ENCODE data around the gene TMPRSS12. TPM values are rescaled to one million over a fixed set of nuclear protein-coding genes. Genes with fewer than 3 reads are reported as not detected.
"Not testable (repeated sequence)": the region's sequence is repeated elsewhere in the genome, so short reads cannot be mapped to it uniquely, and the experiment has no call there.

The TMPRSS12 gene
- total RNA-seq, 4 donors from 2014 or later, result 0.34 TPM; not detected in 3

DNA sequence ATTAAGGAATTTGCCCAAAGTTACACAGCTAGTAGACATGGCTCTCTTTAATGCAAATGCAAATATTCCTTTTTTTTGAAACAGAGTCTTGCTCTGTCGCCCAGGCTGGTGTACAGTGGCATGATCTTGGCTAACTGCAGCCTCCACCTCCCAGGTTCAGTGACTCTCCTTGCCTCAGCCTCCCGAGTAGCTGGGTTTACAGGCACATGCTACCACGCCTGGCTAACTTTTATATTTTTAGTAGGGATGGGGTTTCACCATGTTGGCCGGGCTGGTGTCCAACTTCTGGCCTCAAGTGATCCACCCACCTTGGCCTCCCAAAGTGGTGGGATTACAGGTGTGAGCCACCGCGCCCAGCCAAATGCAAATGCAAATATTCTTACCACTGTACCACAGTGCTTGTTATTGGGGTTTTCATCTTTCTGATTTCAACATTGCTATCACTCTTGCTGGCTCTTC is 85.1 kb downstream of the TMPRSS12 start:
- no peaks in the 10 kb centered on the region for H3K27me3 ChIP-seq
- no peak for TF ChIP-seq POLR2AphosphoS5 (IDR thresholded peaks at IDR 0.05)
- TF ChIP-seq, protein P1, sequence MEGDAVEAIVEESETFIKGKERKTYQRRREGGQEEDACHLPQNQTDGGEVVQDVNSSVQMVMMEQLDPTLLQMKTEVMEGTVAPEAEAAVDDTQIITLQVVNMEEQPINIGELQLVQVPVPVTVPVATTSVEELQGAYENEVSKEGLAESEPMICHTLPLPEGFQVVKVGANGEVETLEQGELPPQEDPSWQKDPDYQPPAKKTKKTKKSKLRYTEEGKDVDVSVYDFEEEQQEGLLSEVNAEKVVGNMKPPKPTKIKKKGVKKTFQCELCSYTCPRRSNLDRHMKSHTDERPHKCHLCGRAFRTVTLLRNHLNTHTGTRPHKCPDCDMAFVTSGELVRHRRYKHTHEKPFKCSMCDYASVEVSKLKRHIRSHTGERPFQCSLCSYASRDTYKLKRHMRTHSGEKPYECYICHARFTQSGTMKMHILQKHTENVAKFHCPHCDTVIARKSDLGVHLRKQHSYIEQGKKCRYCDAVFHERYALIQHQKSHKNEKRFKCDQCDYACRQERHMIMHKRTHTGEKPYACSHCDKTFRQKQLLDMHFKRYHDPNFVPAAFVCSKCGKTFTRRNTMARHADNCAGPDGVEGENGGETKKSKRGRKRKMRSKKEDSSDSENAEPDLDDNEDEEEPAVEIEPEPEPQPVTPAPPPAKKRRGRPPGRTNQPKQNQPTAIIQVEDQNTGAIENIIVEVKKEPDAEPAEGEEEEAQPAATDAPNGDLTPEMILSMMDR (IDR thresholded peaks at IDR 0.05), result no peak
- no peak for TF ChIP-seq POLR2A (IDR thresholded peaks at IDR 0.05)
- TF ChIP-seq EP300 (IDR thresholded peaks at IDR 0.05), result no peak
- DNase-seq (ENCODE audit: low spot score in 2 of 2), result no peak
- peak overlapping the region; percentile 92 for H3K27ac ChIP-seq
- WGBS, result 63% methylated on average over 6 of the region's 6 CpGs
- peaks cover 27% of the 10 kb centered on the region for H3K36me3 ChIP-seq
- peaks cover 51% of the 10 kb centered on the region for H3K4me1 ChIP-seq
- H3K9me3 ChIP-seq, result no peaks in the 10 kb centered on the region
- H3K4me3 ChIP-seq, result peak overlapping the region; percentile 78

DNA sequence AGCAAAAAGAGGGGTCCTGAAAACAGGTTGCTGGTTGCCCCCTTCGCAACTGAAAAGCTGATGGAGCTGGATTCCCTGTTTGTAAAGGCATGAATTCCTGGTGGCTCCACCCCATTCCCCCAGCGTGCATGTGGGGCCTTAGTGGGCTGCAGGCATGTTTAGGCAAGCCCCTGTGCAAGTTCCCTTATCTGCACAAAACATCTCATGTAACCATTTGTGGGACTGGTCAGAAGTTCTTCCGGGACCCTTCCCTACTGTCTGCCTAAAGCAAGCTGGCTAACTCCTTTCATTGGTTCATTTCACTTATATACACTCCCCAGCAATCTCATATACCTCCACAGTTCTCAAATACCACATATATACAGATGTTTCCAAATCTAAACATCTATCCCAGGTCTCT is 85.7 kb downstream of the TMPRSS12 start:
- TF ChIP-seq POLR2A (IDR thresholded peaks at IDR 0.05) (no peak), EP300 (IDR thresholded peaks at IDR 0.05) (no peak), POLR2AphosphoS5 (IDR thresholded peaks at IDR 0.05) (no peak)
- TF ChIP-seq, protein P1 (IDR thresholded peaks at IDR 0.05), result no peak
- 44% methylated on average over 3 of the region's 3 CpGs for WGBS
- no peak for DNase-seq (ENCODE audit: low spot score in 2 of 2)
- Histone ChIP-seq H3K27ac (no peak overlapping the region), H3K4me1 (peaks cover 51% of the 10 kb centered on the region), H3K4me3 (peak overlapping the region; percentile 78), H3K27me3 (no peaks in the 10 kb centered on the region), H3K9me3 (no peaks in the 10 kb centered on the region), H3K36me3 (peaks cover 29% of the 10 kb centered on the region)

DNA sequence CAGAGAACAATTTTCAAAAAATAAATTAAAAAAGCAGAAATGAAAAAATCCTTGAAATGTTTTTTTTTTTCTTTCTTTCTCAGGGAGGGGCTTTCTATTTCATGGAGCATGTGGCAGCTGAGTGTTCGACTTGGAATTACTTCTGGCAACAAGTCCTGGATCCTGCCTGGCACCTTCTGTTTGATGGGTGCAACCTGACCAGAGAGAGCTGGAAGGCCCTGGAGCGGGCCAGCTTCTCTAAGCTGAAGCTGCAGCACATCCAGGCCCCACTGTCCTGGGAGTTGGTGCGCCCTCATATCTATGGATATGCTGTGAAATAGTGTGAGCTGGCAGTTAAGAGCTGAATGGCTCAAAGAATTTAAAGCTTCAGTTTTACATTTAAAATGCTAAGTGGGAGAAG is 87.1 kb downstream of the TMPRSS12 start:
- no peak for DNase-seq (ENCODE audit: low spot score in 2 of 2)
- Histone ChIP-seq H3K4me1 (peaks cover 52% of the 10 kb centered on the region), H3K27me3 (no peaks in the 10 kb centered on the region), H3K27ac (no peak overlapping the region), H3K9me3 (no peaks in the 10 kb centered on the region), H3K4me3 (peak overlapping the region; percentile 78), H3K36me3 (peaks cover 35% of the 10 kb centered on the region)
- WGBS, result 86% methylated on average over 3 of the region's 3 CpGs
- TF ChIP-seq, protein P1 (IDR thresholded peaks at IDR 0.05), result no peak
- TF ChIP-seq EP300 (IDR thresholded peaks at IDR 0.05) (no peak), POLR2AphosphoS5 (IDR thresholded peaks at IDR 0.05) (no peak), POLR2A (IDR thresholded peaks at IDR 0.05) (no peak)

DNA sequence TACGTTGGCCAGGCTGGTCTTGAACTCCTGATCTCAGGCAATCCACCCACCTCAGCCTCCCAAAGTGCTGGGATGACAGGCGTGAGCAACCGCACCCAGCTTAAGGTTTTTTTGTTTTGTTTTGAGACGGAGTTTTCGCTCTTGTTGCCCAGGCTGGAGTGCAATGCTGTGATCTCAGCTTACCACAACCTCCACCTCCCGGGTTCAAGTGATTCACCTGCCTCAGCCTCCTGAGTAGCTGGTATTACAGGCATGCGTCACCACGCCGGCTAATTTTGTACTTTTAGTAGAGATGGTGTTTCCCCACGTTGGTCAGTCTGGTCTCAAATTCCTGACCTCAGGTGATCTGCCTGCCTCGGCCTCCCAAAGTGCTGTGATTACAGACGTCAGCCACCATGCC is 87.8 kb downstream of the TMPRSS12 start:
- DNase-seq (ENCODE audit: low spot score in 2 of 2); H3K27ac ChIP-seq; H3K4me3 ChIP-seq; H3K27me3 ChIP-seq; H3K9me3 ChIP-seq: not testable (repeated sequence)
- 96% methylated on average over 12 of the region's 12 CpGs for WGBS
- Histone ChIP-seq H3K4me1 (peaks cover 59% of the 10 kb centered on the region), H3K36me3 (peaks cover 35% of the 10 kb centered on the region)

DNA sequence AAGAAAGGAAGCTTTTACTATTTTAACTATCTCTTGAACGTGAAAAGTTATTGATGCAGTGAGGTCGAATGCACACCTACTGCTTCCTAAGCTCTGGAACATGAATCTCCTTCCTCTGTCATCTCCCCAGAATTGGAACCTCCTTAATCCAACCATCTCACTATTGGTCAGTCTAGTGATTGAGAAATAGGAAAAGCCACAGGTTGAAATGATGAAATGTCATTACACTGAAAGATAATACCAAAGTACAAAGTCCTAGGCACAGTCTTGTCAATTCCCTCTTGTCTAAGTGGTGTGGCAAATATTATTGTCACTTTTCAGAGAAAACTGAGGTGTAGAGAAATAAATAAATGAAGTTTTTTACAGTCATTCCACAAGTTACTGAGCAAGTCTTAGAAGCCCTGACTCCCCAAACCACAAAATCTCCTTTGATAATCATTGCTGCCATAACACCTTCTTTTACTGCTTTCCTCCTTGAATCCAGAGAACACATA is 90.1 kb downstream of the TMPRSS12 start:
- Histone ChIP-seq H3K27me3 (no peaks in the 10 kb centered on the region), H3K27ac (peak overlapping the region; percentile 56), H3K4me3 (no peak overlapping the region), H3K9me3 (no peaks in the 10 kb centered on the region), H3K36me3 (peaks cover 35% of the 10 kb centered on the region), H3K4me1 (peaks cover 68% of the 10 kb centered on the region)
- DNase-seq (ENCODE audit: low spot score in 2 of 2), result no peak
- TF ChIP-seq EP300 (IDR thresholded peaks at IDR 0.05) (no peak), POLR2AphosphoS5 (IDR thresholded peaks at IDR 0.05) (no peak), POLR2A (IDR thresholded peaks at IDR 0.05) (no peak)
- TF ChIP-seq, protein P1 (IDR thresholded peaks at IDR 0.05), result no peak
- 67% methylated on average over 2 of the region's 2 CpGs for WGBS
